ENCODE results near the gene MPPED1. TPM values are rescaled to one million over a fixed set of nuclear protein-coding genes. Genes with fewer than 3 reads are reported as not detected.

The MPPED1 gene
- total and polyA plus RNA-seq, 2 of the 13 experiments (the other 11 are each of a cell fraction or from before 2014, with no cell fraction given), result 0.77 TPM; not detected in 1

GRCh38 chr22:43521716-43522115 lies 109.9 kb downstream of the MPPED1 start (continued):
- TF ChIP-seq ERF (CRISPR knock-in tag; IDR thresholded peaks at IDR 0.05) (no peak), SRSF4 (IDR thresholded peaks at IDR 0.05; ENCODE audit: low read depth, low read length, poor library complexity, severe bottlenecking) (no peak)

- no peaks in the 10 kb centered on the region for H3K9me3 ChIP-seq (ENCODE audit: low read length)
- ATAC-seq (no peak), DNase-seq (ENCODE audit: low spot score) (no peak), FAIRE-seq (no peak)
- no TSS peak for BruUV-seq (replicated peaks)
- H3K4me1 ChIP-seq (ENCODE audit: insufficient read depth, low read length), result no peaks in the 10 kb centered on the region
- intact Hi-C loops (cut with micrococcal nuclease; ENCODE audit: unreplicated experiment), result no loop called here
- no peaks in the 10 kb centered on the region for H3K36me3 ChIP-seq (replicated peaks in 1 of 2; ENCODE audit: control insufficient read depth in 1 of 2, insufficient read depth in 2 of 2, low read length in 2 of 2)
- H3K27me3 ChIP-seq (ENCODE audit: control insufficient read depth in 1 of 2, insufficient read depth in 2 of 2, low read length in 2 of 2), result peaks cover 0 to 22% of the 10 kb centered on the region in 2 experiments; a peak in 2 of 5 replicates
- CTCF ChIA-PET (ENCODE audit: low intra/inter-chr PET ratio, low total read pairs), result no interaction called here
- WGBS (ENCODE audit: low lambda C conversion rate), result 0% methylated on average over 4 of the region's 7 CpGs
- no peak overlapping the region for H3K9ac ChIP-seq (ENCODE audit: insufficient read depth, low read depth, low read length)
- H2AFZ ChIP-seq (ENCODE audit: low read length), result no peak overlapping the region
- no peaks in the 10 kb centered on the region for H4K20me1 ChIP-seq (ENCODE audit: insufficient read depth, low read length)
- POLR2A ChIA-PET, result no interaction called here
- no peak overlapping the region for H3K4me3 ChIP-seq (replicated peaks in 1 of 3; ENCODE audit: insufficient read depth in 1 of 3, low read depth in 2 of 3, low read length in 3 of 3)
- no peaks in the 10 kb centered on the region for H3K79me2 ChIP-seq (ENCODE audit: insufficient read depth, low read length)
- no peak overlapping the region for H3K27ac ChIP-seq (ENCODE audit: extremely low read length, insufficient read depth, low read length)
- H3K4me2 ChIP-seq (ENCODE audit: low read depth, low read length), result no peak overlapping the region
- in situ Hi-C loops (cut with HindIII; ENCODE audit: extremely low pct_ligation_motif_present, low pct_unique_long_range_greater_than_20kb), result no loop called here
- TF ChIP-seq ZKSCAN5 (CRISPR knock-in tag; IDR thresholded peaks at IDR 0.05) (no peak), ZNF775 (CRISPR knock-in tag; IDR thresholded peaks at IDR 0.05; ENCODE audit: borderline replicate concordance) (no peak), RNF2 (conservative IDR thresholded peaks at IDR 0.05; ENCODE audit: low read depth) (no peak), KAT2B (IDR thresholded peaks at IDR 0.05; ENCODE audit: borderline replicate concordance, low read depth, low read length) (no peak), SNRNP70 (IDR thresholded peaks at IDR 0.05; ENCODE audit: low read depth, low read length) (no peak), ZNF326 (CRISPR knock-in tag; IDR thresholded peaks at IDR 0.05; ENCODE audit: borderline replicate concordance) (no peak), ZNF275 (CRISPR knock-in tag; IDR thresholded peaks at IDR 0.05; ENCODE audit: borderline replicate concordance) (no peak), ZNF503 (CRISPR knock-in tag; IDR thresholded peaks at IDR 0.05) (no peak), ZNF740 (CRISPR knock-in tag; IDR thresholded peaks at IDR 0.05) (no peak), SOX13 (IDR thresholded peaks at IDR 0.05) (no peak), SOX13 (CRISPR knock-in tag; conservative IDR thresholded peaks at IDR 0.05 in 1 of 2, IDR thresholded peaks at IDR 0.05 in 1 of 2) (no peak), NCOA2 (CRISPR knock-in tag; IDR thresholded peaks at IDR 0.05) (no peak), MYPOP (CRISPR knock-in tag; IDR thresholded peaks at IDR 0.05) (no peak), ZNF264 (CRISPR knock-in tag; IDR thresholded peaks at IDR 0.05) (no peak), HES4 (CRISPR knock-in tag; IDR thresholded peaks at IDR 0.05; ENCODE audit: borderline replicate concordance) (no peak), ZNF138 (CRISPR knock-in tag; IDR thresholded peaks at IDR 0.05; ENCODE audit: low read depth) (no peak), ZNF33B (CRISPR knock-in tag; IDR thresholded peaks at IDR 0.05) (no peak)
Measured at GRCh38 chr22:43526117-43526655, 114.4 kb downstream of the MPPED1 start.
